Stimulated activated CD4-positive, alpha-beta T cell treated with anti-CD3 and anti-CD28 coated beads, Interleukin-4, amount 100 ng/mL, for 1 hour (primary cell): ENCODE measurements around the gene CASP2.
"Not testable (repeated sequence)": the region's sequence is repeated elsewhere in the genome, so short reads cannot be mapped to it uniquely, and the experiment has no call there.

Source experiments
- DNase-seq: peaks from one replicate; pipeline ENCODE4 v3.0.0-alpha.2; 2020

CASP2 gene

GRCh38 chr7:143265017-143265693, 23.0 kb upstream of the CASP2 start:
- no peak for DNase-seq

- no peak for DNase-seq
These were observed 18.9 kb upstream of the CASP2 start for GRCh38 chr7:143269251-143269650.

GRCh38 chr7:143271240-143271639, 16.9 kb upstream of the CASP2 start:
- no peak for DNase-seq

GRCh38 chr7:143272871-143273270, 15.3 kb upstream of the CASP2 start:
- no peak for DNase-seq

- no peak for DNase-seq
These were observed 8.7 kb upstream of the CASP2 start for GRCh38 chr7:143279186-143280098.

- DNase-seq, result no peak
These were observed 8.0 kb upstream of the CASP2 start for GRCh38 chr7:143280160-143280559.

GRCh38 chr7:143280566-143280965, 7.6 kb upstream of the CASP2 start:
- no peak for DNase-seq

- no peak for DNase-seq
These were observed 6.6 kb upstream of the CASP2 start for GRCh38 chr7:143281529-143281928.

- DNase-seq, result no peak
These were observed 6.0 kb upstream of the CASP2 start for GRCh38 chr7:143282124-143282523.

- no peak for DNase-seq
These were observed 4.8 kb upstream of the CASP2 start for GRCh38 chr7:143283381-143283780.

GRCh38 chr7:143284591-143285469, 3.3 kb upstream of the CASP2 start, which contains the start of gene TMEM139:
TSS of gene TMEM139 (plus strand) at chr7:143284958. CDS start at chr7:143285958, 1,000 bp downstream.
- DNase-seq, result no peak

- no peak for DNase-seq
These were observed 2.7 kb upstream of the CASP2 start for GRCh38 chr7:143285470-143285778.

GRCh38 chr7:143285806-143286521, 2.2 kb upstream of the CASP2 start:
- no peak for DNase-seq

GRCh38 chr7:143286522-143286890, 1.6 kb upstream of the CASP2 start:
- no peak for DNase-seq

- no peak for DNase-seq
These were observed 714 bp upstream of the CASP2 start for GRCh38 chr7:143287339-143287934.

GRCh38 chr7:143288836-143289235, 685 bp downstream of the CASP2 start:
- DNase-seq, result no peak

- no peak for DNase-seq
These were observed 1.3 kb downstream of the CASP2 start for GRCh38 chr7:143289421-143289820.

GRCh38 chr7:143289888-143290287, 1.7 kb downstream of the CASP2 start:
- DNase-seq, result not testable (repeated sequence)

- DNase-seq, result no peak
These were observed 2.1 kb downstream of the CASP2 start for GRCh38 chr7:143290293-143290692.

- DNase-seq, result no peak
These were observed 4.7 kb downstream of the CASP2 start for GRCh38 chr7:143292876-143293275.

- no peak for DNase-seq
These were observed 7.7 kb downstream of the CASP2 start for GRCh38 chr7:143295870-143296269.

GRCh38 chr7:143296686-143297085, 8.5 kb downstream of the CASP2 start:
- DNase-seq, result no peak
